IgD-negative memory B cell (primary cell): Measurements from ENCODE around the gene CFAP73. TPM values are rescaled to one million over a fixed set of nuclear protein-coding genes. Genes with fewer than 3 reads are reported as not detected.

Source experiments
- H3K27ac Mint-ChIP-seq, 3 donors: one replicate each; pipeline ENCODE4 v1.8.0; 2020 to 2022; ENCODE audit warnings: mild to moderate bottlenecking in 3 of 3, mixed read lengths in 3 of 3, moderate library complexity in 1 of 3
- H3K27me3 Mint-ChIP-seq: one replicate; pipeline ENCODE4 v1.8.0; 2021; ENCODE audit warnings: mixed read lengths
- H3K36me3 Mint-ChIP-seq: one replicate; pipeline ENCODE4 v1.8.0; 2020; ENCODE audit warnings: mild to moderate bottlenecking, mixed read lengths
- H3K4me1 Mint-ChIP-seq, 3 donors: one replicate each; pipeline ENCODE4 v1.8.0; 2020 to 2022; ENCODE audit warnings: mixed read lengths in 3 of 3, mild to moderate bottlenecking in 1 of 3
- H3K4me3 Mint-ChIP-seq, 4 donors: one replicate each; pipeline ENCODE4 v1.8.0; 2020 to 2022; ENCODE audit warnings: mild to moderate bottlenecking in 4 of 4, mixed read lengths in 4 of 4, moderate library complexity in 3 of 4
- H3K9me3 Mint-ChIP-seq, 3 donors: one replicate each; pipeline ENCODE4 v1.8.0; 2020 to 2021; ENCODE audit warnings: mixed read lengths in 3 of 3, mild to moderate bottlenecking in 1 of 3
- polyA plus RNA-seq: library from polyadenylated mRNA; unstranded; fragments of 300-500 nt; fragmentation: Illumina TruSeq; gene quantifications from one replicate; pipeline ENCODE4 v1.2.3, GENCODE V29; 2021

The CFAP73 gene
- not detected for polyA plus RNA-seq

GRCh38 chr12:113149361-113150150 is at the start of gene CFAP73:
TSS of gene CFAP73 (plus strand) at chr12:113149724. CDS start at chr12:113149858, 134 bp downstream.
- Mint-ChIP-seq H3K4me1 (peaks cover 0 to 9% (median 6%) of the 10 kb centered on the region in 3 donors), H3K27ac (no peak within 1 kb of the TSS), H3K27me3 (peaks cover 17% of the 10 kb centered on the region), H3K9me3 (peaks cover 0 to 6% (median 5%) of the 10 kb centered on the region in 3 donors), H3K36me3 (no peaks in the 10 kb centered on the region), H3K4me3 (peak within 1 kb of the TSS in 1 of 4 donors; percentile 10)

GRCh38 chr12:113099764-113100163 is 49.8 kb upstream of the CFAP73 start:
- no peak overlapping the region for H3K4me3 Mint-ChIP-seq
- no peaks in the 10 kb centered on the region for H3K27me3 Mint-ChIP-seq
- peaks cover 3% of the 10 kb centered on the region for H3K36me3 Mint-ChIP-seq
- H3K27ac Mint-ChIP-seq, result no peak overlapping the region
- no peaks in the 10 kb centered on the region for H3K9me3 Mint-ChIP-seq
- H3K4me1 Mint-ChIP-seq, result peaks cover 5 to 7% (median 6%) of the 10 kb centered on the region in 3 donors

- H3K27me3 Mint-ChIP-seq, result no peaks in the 10 kb centered on the region
- no peaks in the 10 kb centered on the region for H3K9me3 Mint-ChIP-seq
- peaks cover 3% of the 10 kb centered on the region for H3K36me3 Mint-ChIP-seq
- no peak overlapping the region for H3K4me3 Mint-ChIP-seq
- no peak overlapping the region for H3K27ac Mint-ChIP-seq
- peaks cover 5 to 9% (median 7%) of the 10 kb centered on the region in 3 donors for H3K4me1 Mint-ChIP-seq
These were observed 47.8 kb upstream of the CFAP73 start for GRCh38 chr12:113101751-113102150.

GRCh38 chr12:113102811-113103210 is 46.7 kb upstream of the CFAP73 start:
- H3K4me1 Mint-ChIP-seq, result peaks cover 5 to 9% (median 7%) of the 10 kb centered on the region in 3 donors
- H3K9me3 Mint-ChIP-seq, result no peaks in the 10 kb centered on the region
- H3K4me3 Mint-ChIP-seq, result no peak overlapping the region
- H3K27me3 Mint-ChIP-seq, result no peaks in the 10 kb centered on the region
- H3K27ac Mint-ChIP-seq, result peak overlapping the region in 1 of 3 donors; percentile 71
- peaks cover 3% of the 10 kb centered on the region for H3K36me3 Mint-ChIP-seq

- H3K27me3 Mint-ChIP-seq, result no peaks in the 10 kb centered on the region
- no peaks in the 10 kb centered on the region for H3K9me3 Mint-ChIP-seq
- H3K36me3 Mint-ChIP-seq, result no peaks in the 10 kb centered on the region
- H3K4me3 Mint-ChIP-seq, result peak overlapping the region in 3 of 4 donors; percentile 65 to 74 (median 72)
- H3K27ac Mint-ChIP-seq, result peak overlapping the region in 2 of 3 donors; percentile 53 to 81
- H3K4me1 Mint-ChIP-seq, result peaks cover 3 to 7% (median 6%) of the 10 kb centered on the region in 3 donors
These were observed 45.6 kb upstream of the CFAP73 start for GRCh38 chr12:113103756-113104450.

- H3K4me3 Mint-ChIP-seq, result peak overlapping the region in 2 of 4 donors; percentile 30 to 81
- H3K4me1 Mint-ChIP-seq, result peaks cover 3 to 7% (median 6%) of the 10 kb centered on the region in 3 donors
- H3K27ac Mint-ChIP-seq, result no peak overlapping the region
- no peaks in the 10 kb centered on the region for H3K27me3 Mint-ChIP-seq
- H3K9me3 Mint-ChIP-seq, result no peaks in the 10 kb centered on the region
- no peaks in the 10 kb centered on the region for H3K36me3 Mint-ChIP-seq
These were observed 44.5 kb upstream of the CFAP73 start for GRCh38 chr12:113104953-113105510.

- Mint-ChIP-seq H3K4me3 (no peak overlapping the region), H3K27ac (no peak overlapping the region)
These were observed 43.8 kb upstream of the CFAP73 start for GRCh38 chr12:113105606-113106271.

GRCh38 chr12:113106361-113106760 is 43.2 kb upstream of the CFAP73 start:
- Mint-ChIP-seq H3K27ac (no peak overlapping the region), H3K36me3 (no peaks in the 10 kb centered on the region), H3K4me3 (no peak overlapping the region), H3K4me1 (peaks cover 3 to 7% (median 6%) of the 10 kb centered on the region in 3 donors), H3K27me3 (no peaks in the 10 kb centered on the region), H3K9me3 (no peaks in the 10 kb centered on the region)

More at GRCh38 chr12:113105606-113106271, 43.8 kb upstream of the CFAP73 start:
- Mint-ChIP-seq H3K27me3 (no peaks in the 10 kb centered on the region), H3K9me3 (no peaks in the 10 kb centered on the region), H3K4me1 (peaks cover 3 to 7% (median 6%) of the 10 kb centered on the region in 3 donors), H3K36me3 (no peaks in the 10 kb centered on the region)

GRCh38 chr12:113108308-113108707 is 41.2 kb upstream of the CFAP73 start:
- H3K27me3 Mint-ChIP-seq, result peaks cover 1% of the 10 kb centered on the region
- H3K27ac Mint-ChIP-seq, result no peak overlapping the region
- H3K9me3 Mint-ChIP-seq, result no peaks in the 10 kb centered on the region
- H3K36me3 Mint-ChIP-seq, result peaks cover 1% of the 10 kb centered on the region
- H3K4me3 Mint-ChIP-seq, result no peak overlapping the region
- peaks cover 0 to 6% (median 4%) of the 10 kb centered on the region in 3 donors for H3K4me1 Mint-ChIP-seq

GRCh38 chr12:113109360-113109759 is 40.2 kb upstream of the CFAP73 start:
- Mint-ChIP-seq H3K27me3 (peaks cover 1% of the 10 kb centered on the region), H3K27ac (peak overlapping the region in 2 of 3 donors; percentile 27 to 73), H3K4me3 (no peak overlapping the region), H3K4me1 (peaks cover 0 to 2% (median 0%) of the 10 kb centered on the region in 3 donors), H3K36me3 (peaks cover 1% of the 10 kb centered on the region), H3K9me3 (no peaks in the 10 kb centered on the region)

- H3K27ac Mint-ChIP-seq, result peak overlapping the region in 1 of 3 donors; percentile 27
- H3K4me1 Mint-ChIP-seq, result peaks cover 0 to 2% (median 0%) of the 10 kb centered on the region in 3 donors
- H3K9me3 Mint-ChIP-seq, result no peaks in the 10 kb centered on the region
- peaks cover 1% of the 10 kb centered on the region for H3K27me3 Mint-ChIP-seq
- no peak overlapping the region for H3K4me3 Mint-ChIP-seq
- H3K36me3 Mint-ChIP-seq, result peaks cover 1% of the 10 kb centered on the region
These were observed 39.5 kb upstream of the CFAP73 start for GRCh38 chr12:113109872-113110599.

- H3K4me1 Mint-ChIP-seq, result no peaks in the 10 kb centered on the region
- no peaks in the 10 kb centered on the region for H3K9me3 Mint-ChIP-seq
- peaks cover 1% of the 10 kb centered on the region for H3K27me3 Mint-ChIP-seq
- H3K36me3 Mint-ChIP-seq, result peaks cover 1% of the 10 kb centered on the region
- H3K4me3 Mint-ChIP-seq, result no peak overlapping the region
- no peak overlapping the region for H3K27ac Mint-ChIP-seq
These were observed 38.3 kb upstream of the CFAP73 start for GRCh38 chr12:113111247-113111646.

- H3K27ac Mint-ChIP-seq, result no peak overlapping the region
- H3K4me1 Mint-ChIP-seq, result no peaks in the 10 kb centered on the region
These were observed 37.3 kb upstream of the CFAP73 start for GRCh38 chr12:113112043-113112899.

More at GRCh38 chr12:113112043-113112899, 37.3 kb upstream of the CFAP73 start:
- Mint-ChIP-seq H3K27me3 (peaks cover 1% of the 10 kb centered on the region), H3K4me3 (no peak overlapping the region), H3K9me3 (no peaks in the 10 kb centered on the region), H3K36me3 (peaks cover 1% of the 10 kb centered on the region)
